GM21367 (cell line): Measurements from ENCODE around the gene PRPF18.

Experiments
- ATAC-seq: cut with Tn5 transposase; IDR thresholded peaks from one replicate; pipeline ENCODE4 v1.9.1; 2021; ENCODE audit not compliant: unreplicated experiment

Gene PRPF18

DNA sequence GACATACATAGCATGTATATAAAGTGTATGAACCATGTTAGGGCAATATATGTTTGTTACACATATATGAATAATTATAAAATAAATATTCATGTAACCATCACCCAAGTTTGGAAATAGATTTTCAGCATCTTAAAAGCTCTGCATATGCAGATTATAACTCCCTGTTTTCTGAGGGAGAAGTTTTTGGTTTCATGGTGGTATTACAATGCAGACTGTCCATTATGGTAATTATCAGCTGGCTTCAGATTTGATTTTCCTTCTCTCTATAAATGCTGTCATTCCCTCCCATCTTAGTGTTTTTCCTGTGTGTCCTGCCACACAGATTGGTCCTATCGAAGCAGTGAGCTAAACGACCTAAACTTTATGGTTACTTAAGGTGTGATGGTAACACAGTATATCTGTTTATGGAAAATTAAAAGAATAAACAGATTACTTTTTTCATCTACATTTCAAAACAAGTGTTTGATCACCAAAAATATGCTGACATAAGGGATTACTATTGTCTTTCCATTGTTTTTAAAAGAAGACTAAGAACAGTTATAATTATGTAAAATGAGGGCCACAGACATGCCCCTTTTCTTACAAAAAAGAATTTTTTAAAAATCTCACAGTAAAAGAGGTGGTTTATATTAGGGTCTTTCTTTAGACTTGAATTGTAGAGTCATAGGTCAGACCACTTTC, 17.7 kb downstream of the PRPF18 start:
- ATAC-seq, result no peak

- ATAC-seq, result no peak
Observed at GRCh38 chr10:13608246-13608853, 21.6 kb downstream of the PRPF18 start.

DNA sequence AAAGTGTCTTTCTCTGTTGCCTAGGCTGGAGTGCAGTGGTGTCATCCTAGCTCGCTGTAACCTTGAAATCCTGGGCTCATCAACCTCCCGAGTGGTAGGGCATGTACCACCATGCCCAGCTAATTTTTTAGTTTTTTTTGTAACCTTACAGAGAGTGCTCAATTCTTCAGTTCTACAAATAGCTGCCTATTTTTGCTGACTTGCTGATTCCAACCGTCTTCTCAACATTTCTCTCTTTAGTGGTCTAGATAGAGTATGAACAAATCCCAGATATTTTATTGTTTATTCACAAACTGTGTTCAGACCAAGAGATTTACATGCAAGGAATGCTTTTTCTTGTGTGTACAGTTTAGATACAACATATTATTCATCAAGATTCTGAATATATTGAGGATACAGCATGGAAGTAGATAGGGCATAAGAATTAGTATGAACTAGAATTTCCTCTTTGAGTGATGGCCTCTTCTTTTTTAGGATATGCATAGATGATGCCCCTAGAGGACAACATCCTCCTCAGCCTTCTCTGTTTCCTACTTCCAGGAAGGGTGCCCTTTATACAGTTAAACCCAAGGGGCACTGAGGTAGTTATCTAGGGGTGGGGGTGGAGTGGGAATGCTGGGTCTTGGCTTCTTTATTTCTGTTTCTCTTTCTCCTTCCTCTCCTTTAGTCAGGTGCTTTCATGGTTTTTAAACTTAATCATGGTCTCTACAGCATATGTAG, 26.0 kb downstream of the PRPF18 start:
- no peak for ATAC-seq

- ATAC-seq, result no peak
Observed at GRCh38 chr10:13613519-13613918, 26.8 kb downstream of the PRPF18 start.

GRCh38 chr10:13614530-13615332, 28.0 kb downstream of the PRPF18 start:
- no peak for ATAC-seq

DNA sequence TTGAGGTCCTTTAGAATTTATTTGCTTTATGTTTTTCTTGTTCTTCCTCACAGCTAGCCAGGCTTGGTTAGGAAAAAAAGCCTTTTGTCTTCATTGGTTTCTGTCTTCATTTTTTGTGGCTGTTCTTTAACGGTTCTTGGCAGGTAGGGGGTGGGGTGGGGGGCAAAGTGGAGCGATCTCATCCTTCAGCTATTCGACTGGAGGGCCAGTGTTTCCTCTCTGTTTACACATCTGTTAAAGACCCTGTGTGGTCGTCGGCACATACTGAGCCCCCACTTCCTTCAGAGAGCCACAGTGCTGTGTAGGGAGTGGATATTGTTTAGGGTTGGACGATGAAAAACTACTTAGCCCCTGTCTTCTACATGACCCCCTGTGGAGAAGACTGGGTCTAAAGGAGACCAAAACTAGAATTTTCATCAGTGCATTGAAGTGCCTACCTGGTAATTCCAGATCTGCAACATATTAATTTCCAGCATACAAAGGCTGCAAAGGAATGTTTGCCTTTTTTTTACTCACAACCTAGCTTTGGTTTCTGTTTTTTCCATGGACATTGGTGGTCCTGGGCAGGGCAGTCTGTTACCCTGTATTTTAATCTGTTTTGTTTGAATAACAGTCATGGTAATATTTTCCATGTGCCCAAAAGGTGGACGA, 29.0 kb downstream of the PRPF18 start:
- no peak for ATAC-seq

DNA sequence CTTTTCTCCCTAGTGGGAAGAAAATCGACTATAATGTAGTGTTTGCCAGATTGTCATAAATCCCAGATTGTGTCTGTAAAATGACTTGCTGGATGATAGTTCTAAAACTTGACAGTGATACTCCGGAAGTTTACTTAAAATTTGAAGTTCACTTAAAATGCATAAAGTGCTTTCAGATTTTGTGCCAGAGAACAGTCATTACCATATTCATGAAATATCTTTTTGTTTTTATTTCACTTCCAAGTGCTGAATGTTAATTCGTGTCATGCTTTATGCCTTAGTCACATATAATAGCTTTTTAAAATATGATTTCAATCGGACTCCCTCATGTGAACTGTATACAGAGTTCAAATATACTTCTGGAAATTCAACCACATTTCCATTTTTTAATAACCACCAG, 30.4 kb downstream of the PRPF18 start:
- no peak for ATAC-seq

DNA sequence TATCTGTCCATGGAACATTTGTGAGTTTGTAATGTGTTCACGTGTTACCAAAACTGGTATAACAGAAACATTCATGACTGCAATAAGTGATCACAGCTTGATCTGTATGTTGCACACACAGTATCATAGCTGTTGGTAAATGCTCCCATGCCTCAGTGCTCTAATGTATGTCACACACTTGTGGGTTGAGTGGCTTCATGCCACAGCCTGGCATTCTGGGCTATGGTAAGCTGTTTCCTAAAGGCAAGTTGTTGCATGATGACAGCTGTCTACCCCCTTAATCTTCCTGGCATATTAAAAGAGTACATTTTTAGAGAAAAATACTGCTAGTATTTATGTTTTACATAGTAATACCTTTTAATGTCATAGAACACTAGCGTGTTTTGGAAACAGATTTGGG, 35.2 kb downstream of the PRPF18 start:
- no peak for ATAC-seq

DNA sequence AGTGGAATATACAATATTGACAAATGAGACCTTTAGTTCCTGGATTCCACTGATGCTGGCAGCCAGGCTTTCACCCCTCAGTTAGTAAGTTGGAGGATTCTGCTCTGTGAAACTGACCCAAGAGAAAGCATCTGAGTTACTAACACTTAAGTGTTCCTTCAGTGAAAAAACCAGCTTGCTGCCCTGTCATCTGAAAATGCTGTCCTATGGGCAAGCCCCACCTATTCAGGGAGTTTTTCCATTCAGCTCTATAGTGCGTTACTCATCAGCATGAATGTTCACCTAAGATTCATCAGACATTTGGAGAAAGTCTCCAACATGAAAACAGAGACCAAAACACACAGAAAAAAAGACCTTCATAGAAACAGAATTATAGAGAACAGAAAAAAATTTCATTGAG, 37.9 kb downstream of the PRPF18 start:
- no peak for ATAC-seq

- no peak for ATAC-seq
Observed at GRCh38 chr10:13627459-13628310, 40.9 kb downstream of the PRPF18 start.

DNA sequence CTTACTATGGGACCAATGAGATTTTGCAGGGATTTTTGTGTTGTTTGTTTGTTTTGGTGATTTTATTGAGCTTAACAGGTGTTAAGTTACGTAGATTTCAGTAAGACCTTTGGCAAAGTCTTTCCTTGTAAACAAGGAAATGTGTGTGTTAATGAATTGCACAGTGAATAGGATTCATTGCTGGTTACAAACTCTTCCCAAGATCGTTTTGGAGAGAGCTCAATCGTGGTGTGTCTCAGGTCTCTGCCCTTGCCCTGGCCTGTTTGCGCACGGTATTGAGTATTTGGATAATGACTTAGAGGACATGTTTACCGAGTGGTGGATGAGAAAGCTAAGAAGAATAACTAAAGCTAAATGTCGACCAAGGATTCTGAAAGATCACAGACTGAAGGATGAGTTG, 41.9 kb downstream of the PRPF18 start:
- ATAC-seq, result no peak

DNA sequence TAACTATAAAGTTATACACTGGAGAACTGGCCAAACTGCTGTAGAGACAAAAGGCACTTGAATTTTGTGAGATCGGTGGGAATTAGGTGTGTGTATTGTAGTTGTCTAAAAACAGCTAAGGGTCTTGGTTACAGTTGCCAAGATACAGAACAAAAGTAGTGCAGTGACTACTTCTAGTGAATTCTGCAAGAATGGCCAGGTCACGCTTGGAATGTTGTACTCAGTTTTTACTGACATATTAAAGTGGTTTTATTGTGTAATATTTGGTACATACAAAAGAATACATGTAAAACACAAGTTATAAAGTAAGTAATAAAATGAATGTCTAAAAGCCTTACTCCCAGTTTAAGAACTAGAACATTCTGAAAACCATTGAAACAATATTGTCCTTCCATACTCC, 42.4 kb downstream of the PRPF18 start:
- ATAC-seq, result no peak

DNA sequence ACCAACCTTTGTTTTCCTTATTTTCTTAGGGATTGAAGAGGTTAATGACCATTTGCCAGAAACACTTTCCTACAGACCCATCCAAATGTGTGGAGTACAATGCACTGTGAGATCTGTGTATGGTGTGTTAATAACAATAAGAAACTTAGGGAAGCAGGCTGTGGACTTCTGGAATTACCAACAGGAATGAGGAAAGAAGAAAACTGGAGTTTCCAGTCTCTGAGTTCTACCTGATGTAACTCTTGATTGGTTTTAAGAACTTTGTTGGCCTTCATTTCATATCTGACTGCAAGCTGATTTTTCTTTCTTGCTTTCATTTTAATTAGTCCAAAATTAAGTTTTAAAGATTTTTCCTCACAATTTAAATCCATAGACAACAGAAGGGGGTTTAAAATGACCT, 43.5 kb downstream of the PRPF18 start:
- ATAC-seq, result no peak

DNA sequence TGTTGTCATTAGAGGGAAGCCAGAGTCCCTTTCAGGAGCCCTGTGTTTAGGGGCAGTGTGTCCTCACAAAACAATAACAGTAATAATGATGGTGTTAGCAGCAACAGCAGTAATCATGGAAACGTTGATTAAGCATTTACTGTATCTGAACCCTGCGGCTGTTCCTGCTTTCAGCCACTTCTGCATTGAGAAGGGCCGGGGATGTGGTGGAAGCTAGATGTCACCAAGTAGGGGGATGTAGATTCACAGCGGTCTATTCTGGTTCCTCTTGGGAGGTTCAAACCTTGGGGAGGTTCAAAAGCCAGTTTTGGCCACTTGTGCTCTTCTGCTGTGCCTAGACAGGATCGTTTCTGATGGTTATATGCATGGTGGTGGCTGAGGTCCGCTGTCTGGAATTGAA, 44.8 kb downstream of the PRPF18 start:
- no peak for ATAC-seq

- no peak for ATAC-seq
Observed at GRCh38 chr10:13632440-13632839, 45.7 kb downstream of the PRPF18 start.

GRCh38 chr10:13632884-13633440, 46.2 kb downstream of the PRPF18 start:
- ATAC-seq, result no peak

GRCh38 chr10:13633689-13634088, 46.9 kb downstream of the PRPF18 start:
- no peak for ATAC-seq

- ATAC-seq, result no peak
Observed at GRCh38 chr10:13634207-13634606, 47.4 kb downstream of the PRPF18 start.

GRCh38 chr10:13636776-13637175, 50.0 kb downstream of the PRPF18 start:
- no peak for ATAC-seq
